IMR-90 (cell line): Measurements from ENCODE around the gene RAB36. TPM values are rescaled to one million over a fixed set of nuclear protein-coding genes. Genes with fewer than 3 reads are reported as not detected.

ENCODE experiments used
- ATAC-seq: fragments of 200-7000 bp; cut with Tn5 transposase; 2 replicates; pipeline ENCODE4 v1.9.1; 2020; ENCODE audit warnings: low read depth, mild to moderate bottlenecking, moderate library complexity
- BruUV-seq: library from RNA; stranded (reverse); fragments of 400-500 nt; replicated peaks from 2 replicates; lab custom pipeline; 2021; lab: Mats Ljungman, UMichigan
- CTCF ChIA-PET: fragments of 300-600 bp; formaldehyde crosslinking; extraction: SDS; loops from one replicate; lab custom pipeline; 2021; ENCODE audit warnings: antibody characterized with exemption; lab: Yijun Ruan, JAX
- POLR2A ChIA-PET: fragments of 300-600 bp; sonication (Branson Sonifier 250); formaldehyde crosslinking; loops from one replicate; lab custom pipeline; 2022; ENCODE audit warnings: antibody characterized with exemption; ENCODE audit not compliant: unreplicated experiment; lab: Charles Lee
- DNase-seq: peaks from one replicate; pipeline ENCODE4 v3.0.0; 2013
- H2AFZ ChIP-seq: replicated peaks from 2 replicates; pipeline ENCODE3; 2013; ENCODE audit warnings: low read length, mild to moderate bottlenecking; ENCODE audit not compliant: poor library complexity
- H2AK5ac ChIP-seq: 2 replicates; pipeline ENCODE4 v1.6.1; 2013; ENCODE audit warnings: low read depth, low read length, inconsistent platforms
- H2AK9ac ChIP-seq: replicated peaks from 2 replicates; pipeline ENCODE3; 2013; ENCODE audit warnings: mild to moderate bottlenecking, low read depth, low read length, moderate library complexity; ENCODE audit not compliant: poor library complexity
- H2BK120ac ChIP-seq: 2 replicates; pipeline ENCODE4 v1.6.1; 2013; ENCODE audit warnings: low read depth, low read length, inconsistent platforms
- H2BK15ac ChIP-seq: 3 replicates; pipeline ENCODE4 v1.6.1; 2013; ENCODE audit warnings: low read depth, low read length, inconsistent platforms
- H2BK20ac ChIP-seq: 2 replicates; pipeline ENCODE4 v1.6.1; 2013; ENCODE audit warnings: low read depth, mild to moderate bottlenecking, inconsistent platforms, low read length, moderate library complexity
- H2BK5ac ChIP-seq: 2 replicates; pipeline ENCODE4 v1.6.1; 2013; ENCODE audit warnings: mild to moderate bottlenecking, low read depth, low read length, inconsistent platforms; ENCODE audit not compliant: poor library complexity, severe bottlenecking
- H3K14ac ChIP-seq: replicated peaks from 2 replicates; pipeline ENCODE4 v1.6.1; 2013; ENCODE audit warnings: low read depth, low read length, inconsistent platforms
- H3K18ac ChIP-seq: 2 replicates; pipeline ENCODE4 v1.6.1; 2013; ENCODE audit warnings: low read depth, low read length, control low read depth
- H3K23ac ChIP-seq: 2 replicates; pipeline ENCODE4 v1.6.1; 2013; ENCODE audit warnings: low read depth, low read length, inconsistent platforms
- H3K27ac ChIP-seq: 2 replicates; pipeline ENCODE4 v1.5.1; 2013; ENCODE audit warnings: mild to moderate bottlenecking, control low read depth, low read length; ENCODE audit not compliant: insufficient read depth
- H3K27me3 ChIP-seq: 2 replicates; pipeline ENCODE4 v1.6.1; 2013; ENCODE audit warnings: low read length; ENCODE audit not compliant: control insufficient read depth, insufficient read depth
- H3K36me3 ChIP-seq: 2 replicates; pipeline ENCODE4 v1.6.1; 2013; ENCODE audit warnings: low read length, mixed read lengths; ENCODE audit not compliant: control insufficient read depth, insufficient read depth
- H3K4ac ChIP-seq: 2 replicates; pipeline ENCODE4 v1.6.1; 2013; ENCODE audit warnings: low read depth, low read length, inconsistent platforms
- H3K4me1 ChIP-seq: 2 replicates; pipeline ENCODE4 v1.6.1; 2013; ENCODE audit warnings: low read length, mixed read lengths; ENCODE audit not compliant: control insufficient read depth, insufficient read depth
- H3K4me2 ChIP-seq: 2 replicates; pipeline ENCODE4 v1.6.1; 2013; ENCODE audit warnings: low read depth, mild to moderate bottlenecking, control low read depth, low read length, moderate library complexity
- H3K4me3 ChIP-seq: 2 replicates; pipeline ENCODE4 v1.5.1; 2013; ENCODE audit warnings: low read depth, mild to moderate bottlenecking, control low read depth, low read length, moderate library complexity; ENCODE audit not compliant: insufficient read depth
- H3K56ac ChIP-seq: 2 replicates; pipeline ENCODE4 v1.6.1; 2013; ENCODE audit warnings: low read length, inconsistent platforms; ENCODE audit not compliant: insufficient read depth; ENCODE audit errors: extremely low read depth
- H3K79me1 ChIP-seq, 2 experiments: 2 replicates each; pipeline ENCODE4 v1.6.1; 2013; ENCODE audit warnings: low read length in 2 of 2, inconsistent platforms in 1 of 2, low read depth in 1 of 2
- H3K9ac ChIP-seq: 2 replicates; pipeline ENCODE4 v1.6.1; 2013; ENCODE audit warnings: low read depth, low read length, control low read depth
- H3K9me1 ChIP-seq: 2 replicates; pipeline ENCODE4 v1.6.1; 2013; ENCODE audit warnings: low read length, inconsistent platforms; ENCODE audit not compliant: insufficient read depth
- H3K9me3 ChIP-seq: 2 replicates; pipeline ENCODE4 v1.6.1; 2013; ENCODE audit warnings: low read length; ENCODE audit not compliant: control insufficient read depth, insufficient read depth
- H4K20me1 ChIP-seq: 2 replicates; pipeline ENCODE4 v1.6.1; 2013; ENCODE audit warnings: low read length, inconsistent platforms; ENCODE audit not compliant: insufficient read depth
- H4K5ac ChIP-seq: 2 replicates; pipeline ENCODE4 v1.6.1; 2013; ENCODE audit warnings: mild to moderate bottlenecking, low read depth, low read length, control low read depth
- H4K8ac ChIP-seq, 2 experiments: 2 replicates each; pipeline ENCODE4 v1.6.1; 2013; ENCODE audit warnings: low read depth in 2 of 2, low read length in 2 of 2, control low read depth in 1 of 2, inconsistent platforms in 1 of 2
- H4K91ac ChIP-seq: 2 replicates; pipeline ENCODE4 v1.6.1; 2013; ENCODE audit warnings: low read depth, low read length, inconsistent platforms; ENCODE audit not compliant: insufficient read depth
- BHLHE40 ChIP-seq: fragments of 150-350 bp; IDR thresholded peaks from 2 replicates; pipeline ENCODE4 v1.6.1; 2016; ENCODE audit warnings: mild to moderate bottlenecking, low read depth, low read length
- CEBPB ChIP-seq: IDR thresholded peaks from 2 replicates; pipeline ENCODE4 v1.6.1; 2012; ENCODE audit warnings: low read depth, low read length, improper control_type of control experiment
- CHD1 ChIP-seq: IDR thresholded peaks from 2 replicates; pipeline ENCODE4 v1.6.1; 2012; ENCODE audit warnings: low read depth, low read length, improper control_type of control experiment
- CTCF ChIP-seq: conservative IDR thresholded peaks from 2 replicates; pipeline ENCODE4 v1.5.1; 2012; ENCODE audit warnings: mild to moderate bottlenecking, low read depth, low read length, improper control_type of control experiment
- ELK1 ChIP-seq: fragments of 150-350 bp; IDR thresholded peaks from 2 replicates; pipeline ENCODE4 v1.6.1; 2016; ENCODE audit warnings: low read depth, mild to moderate bottlenecking, low read length, moderate library complexity, borderline replicate concordance
- FOS ChIP-seq: fragments of 150-350 bp; IDR thresholded peaks from 2 replicates; pipeline ENCODE4 v1.6.1; 2016; ENCODE audit warnings: low read depth, low read length
- MAFK ChIP-seq: IDR thresholded peaks from 2 replicates; pipeline ENCODE4 v1.6.1; 2012; ENCODE audit warnings: low read depth, low read length, improper control_type of control experiment
- MAZ ChIP-seq: IDR thresholded peaks from 2 replicates; pipeline ENCODE4 v1.6.1; 2012; ENCODE audit warnings: low read depth, mild to moderate bottlenecking, low read length, improper control_type of control experiment, moderate library complexity, borderline replicate concordance
- MXI1 ChIP-seq: IDR thresholded peaks from 2 replicates; pipeline ENCODE4 v1.6.1; 2012; ENCODE audit warnings: low read depth, mild to moderate bottlenecking, low read length, moderate library complexity, borderline replicate concordance
- NFE2L2 ChIP-seq: fragments of 150-350 bp; IDR thresholded peaks from 2 replicates; pipeline ENCODE4 v1.6.1; 2016; ENCODE audit warnings: low read depth, mild to moderate bottlenecking, low read length
- POLR2A ChIP-seq: IDR thresholded peaks from 2 replicates; pipeline ENCODE4 v1.6.1; 2012; ENCODE audit warnings: mild to moderate bottlenecking, low read depth, low read length
- RCOR1 ChIP-seq: IDR thresholded peaks from 2 replicates; pipeline ENCODE4 v1.6.1; 2012; ENCODE audit warnings: mild to moderate bottlenecking, low read length, improper control_type of control experiment; ENCODE audit not compliant: insufficient replicate concordance
- RFX5 ChIP-seq: IDR thresholded peaks from 2 replicates; pipeline ENCODE4 v1.8.0; 2012; ENCODE audit warnings: low read depth, mild to moderate bottlenecking, low read length, moderate library complexity
- SMC3 ChIP-seq: fragments of 150-350 bp; IDR thresholded peaks from 2 replicates; pipeline ENCODE4 v1.6.1; 2016; ENCODE audit warnings: low read depth, mild to moderate bottlenecking, antibody characterized with exemption, low read length, moderate library complexity
- WGBS, 2 experiments: methylation state at CpG; one replicate each; pipeline versions ENCODE4 v1.1.5 to v1.1.7; 2013; ENCODE audit warnings: missing lambda C conversion rate in 2 of 2; ENCODE audit not compliant: insufficient read length in 1 of 2; ENCODE audit errors: extremely low coverage in 2 of 2; 5-methylcytosine and 5-hydroxymethylcytosine counted together
- dilution Hi-C: fragments of 300-500 bp; cut with HindIII; formaldehyde crosslinking; loops from one replicate; pipeline ENCODE4 v1.14.3; 2018; ENCODE audit warnings: low sequenced_read_pairs; ENCODE audit not compliant: unreplicated experiment
- in situ Hi-C: fragments of 300-500 bp; cut with MboI; formaldehyde crosslinking; loops from 3 replicates; pipeline ENCODE4 v1.14.3; 2019; ENCODE audit warnings: low sequenced_read_pairs, inconsistent platforms, mixed read lengths
- intact Hi-C: fragments of 100-400 bp; cut with micrococcal nuclease; formaldehyde crosslinking; loops from 2 replicates; pipeline ENCODE4 v1.10.0; 2022
- polyA plus RNA-seq, 3 experiments: library from polyadenylated mRNA; depleted of rRNA; stranded (reverse); fragments of >200 nt; gene quantifications; 2 replicates each; pipeline ENCODE4 v1.2.3, GENCODE V29; 2012; ENCODE audit warnings: low replicate concordance in 1 of 3
- total RNA-seq: library from RNA; depleted of rRNA; stranded (reverse); fragments of >200 nt; gene quantifications from 2 replicates; pipeline ENCODE4 v1.2.3, GENCODE V29; 2012

Gene RAB36
- total and polyA plus RNA-seq, 2 of the 4 experiments (the other 2 are of a cell fraction), result 3.6 to 4.0 TPM

GRCh38 chr22:23138584-23139435 lies 6.5 kb upstream of the RAB36 start:
- H4K5ac ChIP-seq, result no peak overlapping the region
- no peak for ATAC-seq
- no peaks in the 10 kb centered on the region for H3K79me1 ChIP-seq
- no peak overlapping the region for H3K4me3 ChIP-seq
- H3K4me2 ChIP-seq, result no peak overlapping the region
- POLR2A ChIA-PET, result interaction anchor here (0.6 kb wide), 1 partner anchor 17 kb away, joined by 3 read pairs; no protein-coding TSS in a partner anchor
- H3K4me1 ChIP-seq, result 0 out of 2 replicates have a peak, but pooled peaks cover 4% of the 10 kb centered on the region
- no peak overlapping the region for H2BK120ac ChIP-seq
- 70% methylated on average over 2 of the region's 12 CpGs; no CpG with 5 or more reads in 1 of the 2 experiments for WGBS, 2 experiments
- no peaks in the 10 kb centered on the region for H3K9me3 ChIP-seq
- peaks cover 6% of the 10 kb centered on the region for H3K27me3 ChIP-seq
- H3K36me3 ChIP-seq, result no peaks in the 10 kb centered on the region
- intact Hi-C loops, result loop anchor here (10.0 kb wide), 1 partner anchor 674 kb away; no protein-coding TSS in a partner anchor
- no TSS peak for BruUV-seq
- H2AK9ac ChIP-seq, result no peak overlapping the region
- no peak for DNase-seq
- dilution Hi-C loops, result no loop called here
- no peak overlapping the region for H2BK15ac ChIP-seq
- H4K91ac ChIP-seq, result no peak overlapping the region
- H3K9ac ChIP-seq, result no peak overlapping the region
- no peak overlapping the region for H3K14ac ChIP-seq
- no peaks in the 10 kb centered on the region for H4K20me1 ChIP-seq
- H2AFZ ChIP-seq, result no peak overlapping the region
- H3K9me1 ChIP-seq, result no peaks in the 10 kb centered on the region
- no peak overlapping the region for H2AK5ac ChIP-seq
- no peak overlapping the region for H3K4ac ChIP-seq
- H2BK5ac ChIP-seq, result no peak overlapping the region
- in situ Hi-C loops, result no loop called here
- no peak overlapping the region for H2BK20ac ChIP-seq
- CTCF ChIA-PET, result no interaction called here
- H3K27ac ChIP-seq, result no peak overlapping the region
- no peak overlapping the region for H3K23ac ChIP-seq
- no peak overlapping the region for H3K18ac ChIP-seq
- H3K56ac ChIP-seq, result no peak overlapping the region
- no peak overlapping the region for H4K8ac ChIP-seq
- TF ChIP-seq CTCF (no peak), CHD1 (no peak), MXI1 (no peak), CEBPB (no peak), POLR2A (no peak), BHLHE40 (no peak), RCOR1 (no peak), RFX5 (no peak), FOS (no peak), SMC3 (no peak), NFE2L2 (no peak), ELK1 (no peak), MAZ (no peak), MAFK (no peak)
